Gastroesophageal sphincter (tissue), 3 donors: ENCODE results near the gene PASD1.

Source experiments
- EP300 ChIP-seq: sonication (generic); formaldehyde crosslinking; IDR thresholded peaks from one replicate; pipeline ENCODE4 v1.6.1; 2017; ENCODE audit warnings: antibody characterized with exemption, mild to moderate bottlenecking
- POLR2A ChIP-seq, 2 donors: fragments of 450-650 bp; IDR thresholded peaks; one replicate each; pipeline ENCODE4 v1.6.1; 2017; ENCODE audit warnings: antibody characterized with exemption in 2 of 2, mild to moderate bottlenecking in 2 of 2, moderate library complexity in 1 of 2
- POLR2AphosphoS5 ChIP-seq: sonication (generic); formaldehyde crosslinking; IDR thresholded peaks from one replicate; pipeline ENCODE4 v1.6.1; 2017; ENCODE audit warnings: antibody characterized with exemption
- TF ChIP-seq, protein P1 (sequence below), 4 experiments: fragments of 200-600 bp in 2 of 4; fragments of 450-650 bp in 2 of 4; sonication (generic) in 1 of 4; IDR thresholded peaks; one replicate each; pipeline ENCODE4 v1.5.1; 2017 to 2019; ENCODE audit warnings: antibody characterized with exemption in 4 of 4, mild to moderate bottlenecking in 2 of 4, moderate library complexity in 2 of 4

DNA sequence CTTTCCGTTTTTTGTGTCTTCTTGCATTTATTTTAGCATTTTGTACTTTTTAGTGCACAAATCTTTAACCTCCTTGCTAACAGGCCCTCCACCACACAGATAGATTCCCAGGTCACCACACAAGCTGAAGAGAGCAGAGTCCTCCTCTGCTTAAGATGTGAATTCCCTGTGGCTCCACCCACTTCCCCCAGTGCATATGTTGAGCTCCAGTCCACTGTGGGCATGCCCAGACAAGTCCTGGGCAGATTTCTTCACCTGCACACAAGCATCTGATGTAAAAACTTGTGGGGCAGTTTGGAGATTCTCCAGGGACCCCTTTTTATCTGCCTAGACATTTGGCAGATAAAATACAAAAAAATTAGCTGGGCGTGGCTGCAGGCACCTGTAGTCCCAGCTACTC is 19.8 kb upstream of the PASD1 start:
- TF ChIP-seq, protein P1, sequence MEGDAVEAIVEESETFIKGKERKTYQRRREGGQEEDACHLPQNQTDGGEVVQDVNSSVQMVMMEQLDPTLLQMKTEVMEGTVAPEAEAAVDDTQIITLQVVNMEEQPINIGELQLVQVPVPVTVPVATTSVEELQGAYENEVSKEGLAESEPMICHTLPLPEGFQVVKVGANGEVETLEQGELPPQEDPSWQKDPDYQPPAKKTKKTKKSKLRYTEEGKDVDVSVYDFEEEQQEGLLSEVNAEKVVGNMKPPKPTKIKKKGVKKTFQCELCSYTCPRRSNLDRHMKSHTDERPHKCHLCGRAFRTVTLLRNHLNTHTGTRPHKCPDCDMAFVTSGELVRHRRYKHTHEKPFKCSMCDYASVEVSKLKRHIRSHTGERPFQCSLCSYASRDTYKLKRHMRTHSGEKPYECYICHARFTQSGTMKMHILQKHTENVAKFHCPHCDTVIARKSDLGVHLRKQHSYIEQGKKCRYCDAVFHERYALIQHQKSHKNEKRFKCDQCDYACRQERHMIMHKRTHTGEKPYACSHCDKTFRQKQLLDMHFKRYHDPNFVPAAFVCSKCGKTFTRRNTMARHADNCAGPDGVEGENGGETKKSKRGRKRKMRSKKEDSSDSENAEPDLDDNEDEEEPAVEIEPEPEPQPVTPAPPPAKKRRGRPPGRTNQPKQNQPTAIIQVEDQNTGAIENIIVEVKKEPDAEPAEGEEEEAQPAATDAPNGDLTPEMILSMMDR (IDR thresholded peaks at IDR 0.05): no peak
- no peak for TF ChIP-seq POLR2A (IDR thresholded peaks at IDR 0.05)
- TF ChIP-seq EP300: no peak
- no peak for TF ChIP-seq POLR2AphosphoS5
